ENCODE data around the gene KCTD14. TPM values are rescaled to one million over a fixed set of nuclear protein-coding genes. Genes with fewer than 3 reads are reported as not detected.

The KCTD14 gene, protein sequence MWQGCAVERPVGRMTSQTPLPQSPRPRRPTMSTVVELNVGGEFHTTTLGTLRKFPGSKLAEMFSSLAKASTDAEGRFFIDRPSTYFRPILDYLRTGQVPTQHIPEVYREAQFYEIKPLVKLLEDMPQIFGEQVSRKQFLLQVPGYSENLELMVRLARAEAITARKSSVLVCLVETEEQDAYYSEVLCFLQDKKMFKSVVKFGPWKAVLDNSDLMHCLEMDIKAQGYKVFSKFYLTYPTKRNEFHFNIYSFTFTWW
- total RNA-seq = under 1 TPM; 0.20 to 0.27 TPM
- polyA plus RNA-seq = 0.20 TPM

DNA sequence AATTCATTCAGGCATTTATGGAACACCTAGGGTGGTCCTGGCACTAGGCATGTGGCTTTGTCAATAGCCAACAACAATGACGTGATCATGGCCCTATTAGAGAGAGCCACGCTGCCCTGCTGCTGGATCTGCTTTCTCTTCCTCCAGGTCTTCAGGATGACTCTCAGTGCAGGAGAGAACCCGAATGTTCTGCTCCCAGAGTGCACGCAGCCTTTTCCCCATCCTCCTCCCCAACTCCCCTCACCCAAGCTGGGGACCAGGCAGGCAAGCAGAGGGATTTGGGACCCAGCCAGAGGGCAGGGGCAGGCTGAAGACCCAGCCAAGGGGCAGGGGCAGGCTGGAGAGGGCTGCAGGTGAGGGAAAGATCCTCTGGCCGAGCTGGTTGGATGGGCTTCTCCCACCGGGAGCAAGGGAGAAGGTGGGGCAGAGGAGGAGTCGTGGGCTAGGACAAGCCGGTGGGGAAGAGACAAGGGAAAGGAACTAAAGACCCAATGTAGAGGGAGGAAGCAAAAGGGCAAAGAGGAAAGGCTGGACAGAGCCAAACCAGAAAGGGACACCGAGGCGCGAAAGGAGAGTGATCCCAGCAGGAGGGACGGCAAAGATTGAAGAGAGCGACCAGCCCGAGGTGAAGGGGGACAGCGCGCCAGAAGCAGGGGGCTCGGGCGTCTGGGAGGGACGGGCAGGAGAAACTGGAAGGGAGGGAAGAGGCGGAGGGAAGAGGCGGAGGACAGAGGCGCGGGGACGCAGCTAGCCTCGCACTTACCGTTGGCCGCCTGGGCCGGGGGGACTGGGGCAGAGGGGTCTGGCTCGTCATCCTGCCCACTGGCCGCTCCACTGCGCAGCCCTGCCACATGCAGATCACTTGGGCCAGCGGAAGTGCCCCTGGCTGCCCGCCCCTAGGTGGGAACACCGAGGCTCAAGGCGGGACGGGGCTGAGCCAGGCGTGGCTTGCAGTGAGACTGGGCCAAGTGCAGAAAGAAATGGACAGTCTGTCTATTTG lies at the start of gene KCTD14:
TSS of gene KCTD14 (minus strand) at position 880 of the 1,000 bp plus-strand sequence. CDS start at position 853, 27 bp downstream.
- Histone ChIP-seq H3K36me3 (ENCODE audit: insufficient read depth, low read length) (no peaks in the 10 kb centered on the region), H3K9me3 (ENCODE audit: low read length) (no peaks in the 10 kb centered on the region), H3K4me1 (ENCODE audit: insufficient read depth, low read length) (no peaks in the 10 kb centered on the region), H3K27me3 (ENCODE audit: insufficient read depth, low read length, poor library complexity, severe bottlenecking) (no peaks in the 10 kb centered on the region), H3K4me3 (ENCODE audit: low read length) (no peak within 1 kb of the TSS), H3K27ac (ENCODE audit: low read depth, low read length) (no peak within 1 kb of the TSS)
- no peaks in the 10 kb centered on the region for H3K9me3 Mint-ChIP-seq
- POLR2A ChIA-PET = no interaction called here
- no peaks in the 10 kb centered on the region for H3K36me3 Mint-ChIP-seq
- H3K4me1 Mint-ChIP-seq = peaks cover 0 to 4% (median 0%) of the 10 kb centered on the region in 3 donors
- no peak for DNase-seq
- peaks cover 9 to 23% of the 10 kb centered on the region in 2 donors for H3K27me3 Mint-ChIP-seq
- peak within 1 kb of the TSS in 1 of 8 donors; percentile 41 for H3K27ac Mint-ChIP-seq
- no peak within 1 kb of the TSS for H3K4me3 Mint-ChIP-seq
- CTCF ChIA-PET = no interaction called here

DNA sequence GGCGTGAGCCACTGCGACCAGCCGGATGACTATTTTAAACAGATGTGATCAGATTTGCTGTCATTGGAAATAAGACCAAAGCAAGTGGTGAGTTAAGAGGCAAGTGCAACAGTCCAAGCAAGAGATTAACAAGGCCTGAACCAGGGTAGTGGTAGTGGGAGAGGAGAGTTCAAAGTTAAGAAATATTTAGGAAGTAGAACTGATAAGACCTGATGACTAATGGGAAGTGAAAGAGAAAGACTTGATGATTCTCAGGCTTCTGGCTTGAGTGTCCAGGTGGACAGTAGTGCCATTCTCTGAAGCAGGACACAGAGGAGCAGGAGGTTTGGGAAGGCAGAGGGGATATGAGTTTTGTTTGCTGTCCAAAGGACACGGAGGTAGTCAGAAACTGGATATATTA lies 49.4 kb upstream of the KCTD14 start:
- Mint-ChIP-seq H3K4me1 (peaks cover 26 to 50% (median 41%) of the 10 kb centered on the region in 3 donors), H3K4me3 (no peak overlapping the region), H3K36me3 (peaks cover 8 to 61% (median 15%) of the 10 kb centered on the region in 3 donors), H3K27me3 (peaks cover 0 to 2% of the 10 kb centered on the region in 2 donors), H3K27ac (peak overlapping the region in 4 of 8 donors; percentile 17 to 96 (median 52)), H3K9me3 (no peaks in the 10 kb centered on the region)
- Histone ChIP-seq H3K36me3 (ENCODE audit: insufficient read depth, low read length) (peaks cover 16% of the 10 kb centered on the region), H3K9me3 (ENCODE audit: low read length) (no peaks in the 10 kb centered on the region), H3K27me3 (ENCODE audit: insufficient read depth, low read length, poor library complexity, severe bottlenecking) (no peaks in the 10 kb centered on the region), H3K4me3 (ENCODE audit: low read length) (no peak overlapping the region), H3K4me1 (ENCODE audit: insufficient read depth, low read length) (peaks cover 20% of the 10 kb centered on the region), H3K27ac (ENCODE audit: low read depth, low read length) (no peak overlapping the region)
- no peak for DNase-seq
- CTCF ChIA-PET = no interaction called here
- POLR2A ChIA-PET = no interaction called here

DNA sequence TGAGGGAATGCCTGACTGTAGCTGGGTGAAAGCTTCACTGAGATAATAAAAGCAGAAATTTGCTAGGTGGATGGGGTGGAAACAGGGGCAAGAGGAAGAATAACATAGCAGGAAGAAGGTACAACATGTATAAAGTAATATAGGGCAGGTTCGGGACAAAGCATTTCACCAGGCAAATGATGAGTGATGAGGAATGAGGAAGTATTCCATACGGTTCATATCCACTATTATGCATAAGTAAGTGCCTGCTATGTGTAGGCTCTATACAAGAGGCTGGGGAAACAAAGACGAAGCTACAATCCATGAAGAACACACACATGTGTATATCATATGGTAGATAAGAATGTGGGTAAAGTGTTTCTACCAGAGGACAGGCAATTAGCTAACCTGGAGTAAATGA lies 48.6 kb upstream of the KCTD14 start:
- H3K27ac ChIP-seq (ENCODE audit: low read depth, low read length) = no peak overlapping the region
- no peak for DNase-seq
- POLR2A ChIA-PET = no interaction called here
- H3K9me3 ChIP-seq (ENCODE audit: low read length) = no peaks in the 10 kb centered on the region
- peak overlapping the region in 1 of 8 donors; percentile 87 for H3K27ac Mint-ChIP-seq
- H3K36me3 Mint-ChIP-seq = peaks cover 10 to 64% (median 17%) of the 10 kb centered on the region in 3 donors
- CTCF ChIA-PET = no interaction called here
- no peaks in the 10 kb centered on the region for H3K27me3 ChIP-seq (ENCODE audit: insufficient read depth, low read length, poor library complexity, severe bottlenecking)
- H3K4me3 Mint-ChIP-seq = no peak overlapping the region
- peaks cover 14% of the 10 kb centered on the region for H3K4me1 ChIP-seq (ENCODE audit: insufficient read depth, low read length)
- peaks cover 22 to 45% (median 35%) of the 10 kb centered on the region in 3 donors for H3K4me1 Mint-ChIP-seq
- H3K9me3 Mint-ChIP-seq = no peaks in the 10 kb centered on the region
- H3K36me3 ChIP-seq (ENCODE audit: insufficient read depth, low read length) = peaks cover 16% of the 10 kb centered on the region
- H3K27me3 Mint-ChIP-seq = peaks cover 0 to 2% of the 10 kb centered on the region in 2 donors
- no peak overlapping the region for H3K4me3 ChIP-seq (ENCODE audit: low read length)

DNA sequence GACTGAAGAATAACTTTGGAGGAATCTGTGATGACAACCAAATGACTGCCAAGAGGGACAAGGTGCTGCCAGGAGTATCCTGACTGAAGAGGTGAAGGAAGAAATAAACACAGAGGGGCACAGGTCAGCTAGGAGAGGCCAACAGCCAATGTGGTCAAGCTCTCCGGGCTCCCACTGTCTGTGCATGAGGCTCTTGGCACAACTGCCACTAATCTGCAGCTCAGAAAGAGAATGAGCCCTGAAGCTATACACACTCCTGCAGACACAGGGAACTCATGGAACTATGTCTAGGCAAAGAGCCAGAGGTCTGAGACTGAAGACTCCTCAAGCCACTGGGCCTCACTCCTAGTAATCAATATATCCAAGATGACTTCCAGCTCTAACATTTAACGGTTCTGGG lies 47.5 kb upstream of the KCTD14 start:
- H3K27me3 Mint-ChIP-seq = peaks cover 0 to 2% of the 10 kb centered on the region in 2 donors
- CTCF ChIA-PET = no interaction called here

DNA sequence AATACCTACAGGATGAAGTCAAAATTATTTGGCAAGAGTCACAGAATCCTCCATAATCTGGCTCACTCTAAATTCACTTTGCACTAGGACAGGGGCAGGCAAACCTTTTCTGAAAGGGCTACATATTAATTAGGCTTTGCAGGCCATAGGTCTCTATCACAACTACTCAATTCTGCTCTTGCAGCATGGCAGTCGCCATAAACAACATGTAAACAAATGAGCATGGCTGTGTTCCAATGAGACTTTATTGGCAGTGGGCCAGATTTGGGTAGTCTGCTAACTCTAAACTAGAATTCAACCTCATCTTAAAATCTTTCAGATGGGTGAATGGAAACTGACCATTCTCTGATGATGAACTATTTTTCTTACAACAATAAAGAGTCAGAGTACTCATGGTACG lies 46.4 kb upstream of the KCTD14 start:
- Histone ChIP-seq H3K4me3 (ENCODE audit: low read length) (no peak overlapping the region), H3K27me3 (ENCODE audit: insufficient read depth, low read length, poor library complexity, severe bottlenecking) (no peaks in the 10 kb centered on the region), H3K27ac (ENCODE audit: low read depth, low read length) (no peak overlapping the region), H3K36me3 (ENCODE audit: insufficient read depth, low read length) (peaks cover 16% of the 10 kb centered on the region), H3K4me1 (ENCODE audit: insufficient read depth, low read length) (no peaks in the 10 kb centered on the region), H3K9me3 (ENCODE audit: low read length) (no peaks in the 10 kb centered on the region)
- H3K27ac Mint-ChIP-seq = no peak overlapping the region
- peaks cover 10 to 54% (median 16%) of the 10 kb centered on the region in 3 donors for H3K36me3 Mint-ChIP-seq
- H3K4me1 Mint-ChIP-seq = peaks cover 8 to 22% (median 13%) of the 10 kb centered on the region in 3 donors
- H3K4me3 Mint-ChIP-seq = no peak overlapping the region
- CTCF ChIA-PET = no interaction called here
- POLR2A ChIA-PET = no interaction called here
- DNase-seq = no peak
- no peaks in the 10 kb centered on the region for H3K9me3 Mint-ChIP-seq
- peaks cover 0 to 2% of the 10 kb centered on the region in 2 donors for H3K27me3 Mint-ChIP-seq

More for the DNA sequence above, 47.5 kb upstream of the KCTD14 start:
- Mint-ChIP-seq H3K27ac (no peak overlapping the region), H3K4me3 (no peak overlapping the region), H3K4me1 (peaks cover 15 to 34% (median 24%) of the 10 kb centered on the region in 3 donors), H3K9me3 (no peaks in the 10 kb centered on the region), H3K36me3 (peaks cover 10 to 59% (median 16%) of the 10 kb centered on the region in 3 donors)
- no peak overlapping the region for H3K4me3 ChIP-seq (ENCODE audit: low read length)
- peaks cover 3% of the 10 kb centered on the region for H3K4me1 ChIP-seq (ENCODE audit: insufficient read depth, low read length)
- peaks cover 16% of the 10 kb centered on the region for H3K36me3 ChIP-seq (ENCODE audit: insufficient read depth, low read length)
- no peak overlapping the region for H3K27ac ChIP-seq (ENCODE audit: low read depth, low read length)
- DNase-seq = no peak
- H3K9me3 ChIP-seq (ENCODE audit: low read length) = no peaks in the 10 kb centered on the region
- H3K27me3 ChIP-seq (ENCODE audit: insufficient read depth, low read length, poor library complexity, severe bottlenecking) = no peaks in the 10 kb centered on the region
- POLR2A ChIA-PET = no interaction called here

DNA sequence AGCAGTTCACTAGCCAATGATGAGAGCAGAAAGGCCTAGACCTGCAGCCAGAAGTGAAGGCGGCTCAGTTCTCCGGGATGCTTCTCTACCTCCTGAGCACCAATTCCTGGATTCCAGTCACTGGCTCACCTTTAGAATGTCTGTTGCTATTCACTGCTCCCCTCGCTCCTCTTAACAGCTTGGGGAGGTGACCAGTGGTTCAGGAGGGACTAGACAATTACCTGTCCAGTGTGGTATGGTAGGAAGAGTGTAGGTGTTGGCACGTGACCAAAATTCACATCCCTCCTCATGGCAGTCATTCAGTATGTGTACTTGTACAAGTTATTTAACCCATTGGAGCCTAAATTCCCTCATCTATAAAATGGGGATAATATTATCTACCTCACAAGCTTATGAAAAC lies 44.6 kb upstream of the KCTD14 start:
- Mint-ChIP-seq H3K9me3 (no peaks in the 10 kb centered on the region), H3K27me3 (no peaks in the 10 kb centered on the region), H3K4me1 (peaks cover 5 to 10% (median 6%) of the 10 kb centered on the region in 3 donors), H3K36me3 (peaks cover 10 to 49% (median 16%) of the 10 kb centered on the region in 3 donors), H3K27ac (peak overlapping the region in 1 of 8 donors; percentile 53), H3K4me3 (no peak overlapping the region)
- H3K27ac ChIP-seq (ENCODE audit: low read depth, low read length) = no peak overlapping the region
- peaks cover 16% of the 10 kb centered on the region for H3K36me3 ChIP-seq (ENCODE audit: insufficient read depth, low read length)
- ChIA-PET CTCF (no interaction called here), POLR2A (no interaction called here)
- DNase-seq = no peak
- no peak overlapping the region for H3K4me3 ChIP-seq (ENCODE audit: low read length)
- no peaks in the 10 kb centered on the region for H3K27me3 ChIP-seq (ENCODE audit: insufficient read depth, low read length, poor library complexity, severe bottlenecking)
- no peaks in the 10 kb centered on the region for H3K9me3 ChIP-seq (ENCODE audit: low read length)
- H3K4me1 ChIP-seq (ENCODE audit: insufficient read depth, low read length) = no peaks in the 10 kb centered on the region

DNA sequence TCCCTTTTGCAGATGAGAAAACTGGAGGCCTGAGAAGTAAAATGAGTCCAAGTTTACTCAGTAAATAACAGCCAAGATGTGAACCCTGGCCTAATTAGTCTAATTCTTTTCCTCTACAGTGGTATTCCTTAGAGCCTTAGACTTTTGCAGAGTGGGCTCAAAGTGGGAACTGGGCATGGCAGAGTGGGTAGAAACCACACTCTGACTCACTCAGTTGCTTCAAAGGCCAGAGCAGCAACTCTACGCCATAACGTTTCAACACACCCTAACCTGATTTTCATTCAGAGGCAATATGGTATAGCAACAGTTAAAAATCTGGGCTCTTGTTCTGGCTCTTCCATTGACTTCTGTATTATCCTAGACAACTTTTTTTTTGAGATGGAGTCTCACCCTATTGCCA lies 43.4 kb upstream of the KCTD14 start:
- Histone ChIP-seq H3K27me3 (ENCODE audit: insufficient read depth, low read length, poor library complexity, severe bottlenecking) (no peaks in the 10 kb centered on the region), H3K9me3 (ENCODE audit: low read length) (no peaks in the 10 kb centered on the region), H3K27ac (ENCODE audit: low read depth, low read length) (no peak overlapping the region), H3K4me1 (ENCODE audit: insufficient read depth, low read length) (no peaks in the 10 kb centered on the region), H3K4me3 (ENCODE audit: low read length) (no peak overlapping the region), H3K36me3 (ENCODE audit: insufficient read depth, low read length) (peaks cover 16% of the 10 kb centered on the region)
- no peaks in the 10 kb centered on the region for H3K27me3 Mint-ChIP-seq
- no peak for DNase-seq
- peaks cover 0 to 1% (median under 1%) of the 10 kb centered on the region in 3 donors for H3K4me1 Mint-ChIP-seq
- peaks cover 10 to 40% (median 12%) of the 10 kb centered on the region in 3 donors for H3K36me3 Mint-ChIP-seq
- ChIA-PET CTCF (no interaction called here), POLR2A (no interaction called here)
- peak overlapping the region in 1 of 8 donors; percentile 17 for H3K27ac Mint-ChIP-seq
- no peak overlapping the region for H3K4me3 Mint-ChIP-seq
- H3K9me3 Mint-ChIP-seq = no peaks in the 10 kb centered on the region

DNA sequence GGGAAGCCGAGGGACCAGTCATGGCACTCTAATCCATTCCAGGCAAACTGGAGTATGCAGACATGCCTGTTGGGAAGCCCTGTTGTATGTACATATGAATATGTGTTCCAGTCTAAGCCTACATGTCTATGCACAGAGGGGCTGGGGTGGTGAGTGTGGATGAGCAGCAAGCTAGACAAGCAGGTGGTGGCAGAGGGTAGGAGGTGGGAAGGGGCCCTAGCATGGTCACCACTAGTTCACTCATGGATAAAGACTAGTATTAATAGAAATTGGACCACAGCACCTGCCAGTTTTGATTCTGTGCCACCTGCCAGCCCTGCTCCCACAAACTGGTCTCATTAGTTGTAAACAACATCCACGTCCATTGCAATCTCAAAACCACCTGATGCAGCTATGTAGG lies 42.1 kb upstream of the KCTD14 start:
- Mint-ChIP-seq H3K9me3 (no peaks in the 10 kb centered on the region), H3K27me3 (no peaks in the 10 kb centered on the region), H3K4me3 (no peak overlapping the region), H3K4me1 (no peaks in the 10 kb centered on the region), H3K27ac (peak overlapping the region in 1 of 8 donors; percentile 64), H3K36me3 (peaks cover 10 to 29% (median 12%) of the 10 kb centered on the region in 3 donors)
- Histone ChIP-seq H3K27me3 (ENCODE audit: insufficient read depth, low read length, poor library complexity, severe bottlenecking) (no peaks in the 10 kb centered on the region), H3K36me3 (ENCODE audit: insufficient read depth, low read length) (peaks cover 10% of the 10 kb centered on the region), H3K27ac (ENCODE audit: low read depth, low read length) (no peak overlapping the region), H3K4me1 (ENCODE audit: insufficient read depth, low read length) (no peaks in the 10 kb centered on the region), H3K4me3 (ENCODE audit: low read length) (no peak overlapping the region), H3K9me3 (ENCODE audit: low read length) (no peaks in the 10 kb centered on the region)
- CTCF ChIA-PET = interaction anchor here (0.8 kb wide), 1 partner anchor 19 kb away, joined by 4 read pairs; no protein-coding TSS in a partner anchor
- POLR2A ChIA-PET = no interaction called here
- no peak for DNase-seq

Data from CD8-positive, alpha-beta memory T cell (primary cell).